Inferior parietal cortex (tissue), 1 donor: ENCODE results near the gene NT5C3A.
"Not testable (repeated sequence)": the region's sequence is repeated elsewhere in the genome, so short reads cannot be mapped to it uniquely, and the experiment has no call there.

Experiments used
- DNase-seq: peaks from one replicate; pipeline ENCODE4 v3.0.0-alpha.2; 2016; ENCODE audit errors: extremely low spot score

NT5C3A gene

DNA sequence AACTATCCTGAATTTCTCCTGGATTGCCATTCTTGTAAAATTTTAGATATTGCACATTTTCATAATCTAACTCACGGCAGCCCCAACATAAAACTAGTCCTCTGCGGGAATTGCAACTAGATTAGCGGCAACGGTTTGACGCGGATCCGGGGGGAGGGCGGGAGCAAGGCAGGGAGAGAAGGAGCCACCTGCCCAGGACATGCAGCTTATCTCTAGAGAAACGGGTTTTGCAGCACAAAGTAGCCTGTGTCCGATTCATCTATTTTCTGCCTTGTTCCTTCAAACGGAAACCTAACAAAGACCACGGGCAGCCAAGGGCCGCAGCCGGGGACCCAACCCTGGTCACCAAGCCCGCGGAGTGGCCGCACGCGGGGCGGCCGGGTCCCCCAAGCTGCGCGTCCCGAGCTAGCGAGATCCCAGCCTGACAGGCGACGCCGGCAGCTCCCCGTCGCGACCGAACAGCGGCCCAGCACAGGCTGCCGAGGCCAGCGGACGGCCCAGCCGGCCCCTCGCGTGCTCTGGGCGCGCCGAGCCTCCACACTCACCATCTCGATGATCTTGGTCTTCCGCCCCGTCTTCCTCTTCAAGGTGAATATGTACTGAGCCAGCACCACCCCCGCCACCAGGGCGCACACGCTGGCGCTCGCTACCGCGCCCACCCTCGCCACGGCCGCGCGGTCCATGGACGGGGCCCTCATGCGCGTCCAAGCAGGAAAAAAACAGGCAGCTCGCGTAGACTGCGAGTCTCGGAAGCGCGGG is at the start of gene NT5C3A:
Gene NT5C3A, minus strand, starts transcription at position 754 of the 759 bp plus-strand sequence. Its CDS starts 71 bp downstream, at position 683.
- peak; percentile 40 for DNase-seq

DNA sequence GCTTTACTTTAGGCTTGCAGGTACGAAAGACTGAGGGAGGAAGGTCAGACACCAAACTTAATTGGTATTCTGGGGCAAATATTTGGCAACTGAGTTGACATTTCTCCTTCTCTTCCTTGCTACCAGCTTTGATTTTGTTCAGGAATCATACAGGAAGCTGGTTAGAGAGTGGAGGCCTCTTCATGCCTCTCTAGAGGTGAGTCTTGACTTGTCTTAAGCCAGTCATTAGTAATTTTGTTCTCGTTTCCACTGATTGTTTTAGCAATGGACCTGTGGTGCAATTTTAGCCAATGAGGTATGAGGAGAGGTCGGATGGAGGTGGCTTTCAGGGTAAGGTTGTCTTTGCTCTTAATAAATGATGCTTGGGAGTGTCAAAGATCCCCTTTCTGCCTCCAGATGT is 49.0 kb upstream of the NT5C3A start:
- DNase-seq, result no peak

GRCh38 chr7:33109758-33110238 is 47.2 kb upstream of the NT5C3A start:
- DNase-seq, result no peak

GRCh38 chr7:33109005-33109757 is 46.6 kb upstream of the NT5C3A start, which contains the start of gene RP9:
TSS of gene RP9 (minus strand) at chr7:33109404. CDS start at chr7:33109372, 32 bp downstream.
- DNase-seq, result no peak

- no peak for DNase-seq
Measured at GRCh38 chr7:33108554-33109004, 46.0 kb upstream of the NT5C3A start.

GRCh38 chr7:33107136-33108066 is 44.8 kb upstream of the NT5C3A start:
- no peak for DNase-seq

GRCh38 chr7:33101906-33102305 is 39.3 kb upstream of the NT5C3A start:
- no peak for DNase-seq

DNA sequence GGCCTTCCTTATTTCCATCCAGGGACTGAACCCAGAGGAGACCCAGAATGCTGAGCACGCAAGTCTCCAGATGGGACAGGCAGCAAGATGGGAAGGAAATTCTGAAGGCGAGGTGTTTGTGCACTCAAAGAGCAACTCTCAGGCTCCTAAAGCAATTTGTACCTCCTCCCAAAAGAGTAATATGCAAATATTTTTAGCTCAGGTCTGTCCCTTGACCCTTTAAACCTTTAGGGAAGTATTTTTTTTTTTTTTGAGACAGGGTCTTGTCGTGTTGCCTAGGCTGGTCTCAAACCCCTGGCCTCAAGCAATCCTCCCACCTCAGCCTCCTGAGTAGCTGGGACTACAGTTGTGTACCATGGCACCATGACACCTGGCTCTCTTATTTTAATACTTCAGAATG is 38.2 kb upstream of the NT5C3A start:
- DNase-seq, result no peak

- no peak for DNase-seq
Measured at GRCh38 chr7:33099154-33099940, 36.8 kb upstream of the NT5C3A start.

- DNase-seq, result not testable (repeated sequence)
Measured at GRCh38 chr7:33094745-33095275, 32.2 kb upstream of the NT5C3A start.

DNA sequence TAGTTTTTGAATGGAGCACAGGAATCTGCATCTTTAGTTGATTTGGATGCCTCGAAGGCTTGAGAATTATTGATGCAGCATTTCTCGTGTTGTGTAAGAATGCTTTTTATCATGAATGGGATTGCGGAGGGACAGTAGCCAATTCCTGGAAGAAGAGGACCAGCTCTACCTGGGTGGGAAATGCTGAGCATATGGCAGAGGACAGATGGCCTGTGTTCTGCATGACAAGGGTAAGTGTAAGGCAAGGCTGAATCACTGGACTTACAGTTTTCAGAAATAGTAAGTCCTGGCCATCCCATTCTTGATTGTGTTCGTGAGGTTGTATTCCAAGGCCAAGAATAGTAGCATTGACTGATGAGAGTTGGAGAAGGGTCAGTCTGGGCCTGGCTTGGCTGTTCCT is 30.7 kb upstream of the NT5C3A start:
- no peak for DNase-seq

- no peak for DNase-seq
Measured at GRCh38 chr7:33091641-33092191, 29.1 kb upstream of the NT5C3A start.

DNA sequence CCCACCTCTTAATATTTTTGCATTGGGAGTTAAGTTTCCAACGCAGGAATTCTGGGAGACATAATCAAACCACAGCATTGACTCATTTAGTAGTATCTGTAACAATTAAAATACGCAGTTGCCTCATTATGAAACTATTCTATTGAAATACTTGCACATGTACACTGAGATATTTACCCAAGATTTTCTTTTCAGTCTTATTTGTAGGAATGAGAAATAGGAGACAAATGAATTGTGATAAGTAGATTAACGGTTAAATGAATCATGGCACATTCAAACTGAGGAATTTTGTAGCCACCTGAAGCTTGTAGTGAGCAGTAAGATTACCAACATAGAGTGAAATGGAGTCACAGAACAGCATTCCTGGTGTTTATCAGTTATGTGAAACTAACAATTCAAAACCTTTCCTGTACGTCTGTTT is 28.5 kb upstream of the NT5C3A start:
- no peak for DNase-seq

DNA sequence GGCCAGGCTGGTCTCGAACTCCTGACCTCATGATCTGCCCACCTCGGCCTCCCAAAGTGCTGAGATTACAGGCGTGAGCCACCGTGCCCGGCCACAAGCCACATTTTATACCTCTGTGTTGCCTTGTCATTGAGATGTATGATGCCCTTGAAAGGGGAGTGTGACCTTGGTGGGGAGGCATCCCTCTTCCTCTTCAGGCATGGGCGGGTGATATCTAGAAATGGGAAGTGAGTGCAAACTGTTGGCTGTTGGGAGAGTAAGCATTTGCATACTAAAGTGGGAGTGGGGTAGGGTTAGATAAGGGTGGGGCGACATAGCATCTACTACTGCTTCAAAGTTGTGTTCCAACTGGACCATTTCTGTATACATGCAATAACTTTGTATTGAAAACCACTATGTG is 26.6 kb upstream of the NT5C3A start:
- no peak for DNase-seq

DNA sequence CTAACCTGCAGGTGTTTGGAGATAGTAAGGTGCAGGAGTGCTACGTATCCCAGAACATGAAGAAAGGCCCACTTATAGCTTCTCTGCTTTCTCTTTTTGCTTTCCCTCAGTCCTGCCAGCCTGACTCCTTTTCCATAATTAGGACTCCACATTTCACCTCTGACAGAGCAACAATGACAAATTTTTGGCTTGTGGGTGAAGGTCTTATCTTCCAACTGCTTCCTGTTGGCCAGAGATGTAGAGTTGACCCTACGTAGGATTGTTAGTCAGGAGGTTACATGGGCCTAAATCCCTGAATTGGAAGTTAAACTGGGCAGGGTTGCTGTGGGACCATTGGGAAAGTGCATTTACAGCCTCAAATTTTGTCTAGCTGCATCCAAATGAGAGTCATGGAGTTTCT is 25.3 kb upstream of the NT5C3A start:
- DNase-seq, result no peak

GRCh38 chr7:33087356-33087755 is 24.8 kb upstream of the NT5C3A start:
- DNase-seq, result no peak

GRCh38 chr7:33079763-33080690 is 17.5 kb upstream of the NT5C3A start:
- no peak for DNase-seq

GRCh38 chr7:33079096-33079495 is 16.5 kb upstream of the NT5C3A start:
- DNase-seq, result no peak

DNA sequence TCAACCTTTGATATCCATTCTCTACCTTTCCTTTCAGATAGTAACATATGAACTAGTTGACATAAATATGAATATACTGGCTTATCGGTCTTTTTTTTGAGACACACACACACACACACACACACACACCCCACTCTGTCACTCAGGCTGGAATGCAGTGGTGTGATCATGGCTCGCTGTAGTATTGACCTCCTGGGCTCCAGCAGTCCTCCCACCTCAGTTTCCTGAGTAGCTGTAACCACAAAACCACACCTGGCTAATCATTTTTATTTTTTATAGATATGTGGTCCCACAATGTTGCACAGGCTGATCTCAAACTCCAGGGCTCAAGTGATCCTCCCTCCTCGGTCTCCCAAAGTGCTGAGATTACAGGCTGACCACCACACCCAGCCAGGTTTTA is 14.2 kb upstream of the NT5C3A start:
- DNase-seq, result no peak
